C4-2B (cell line): ENCODE measurements around the gene SUMF1.

ENCODE experiments used
- H3K27ac ChIP-seq: fragments of 450-650 bp; 2 replicates; pipeline ENCODE4 v1.5.1; 2017
- CTCF ChIP-seq: fragments of 450-650 bp; conservative IDR thresholded peaks from 2 replicates; pipeline ENCODE4 v1.5.1; 2017; ENCODE audit warnings: mild to moderate bottlenecking
- ZFX ChIP-seq: fragments of 450-650 bp; IDR thresholded peaks from 2 replicates; pipeline ENCODE4 v1.6.1; 2017

The SUMF1 gene

DNA sequence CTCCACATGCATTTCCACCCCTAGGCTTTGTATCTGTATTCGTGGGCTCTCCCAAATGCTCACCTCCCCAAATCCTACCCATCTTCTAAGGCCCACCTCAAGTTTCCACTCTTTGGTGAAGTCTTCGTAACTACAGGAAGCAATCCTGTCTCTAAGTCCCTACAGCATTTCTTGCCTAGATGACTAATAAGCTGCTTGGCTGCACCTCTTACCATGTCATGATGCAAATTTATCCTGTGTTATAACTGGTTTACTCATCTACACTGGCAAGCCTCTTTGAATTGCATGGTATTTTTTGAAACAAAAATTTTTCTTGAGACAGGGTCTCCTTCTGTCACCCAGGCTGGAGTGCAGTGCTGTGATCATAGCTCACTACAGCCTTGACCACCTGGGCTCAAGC lies 90.6 kb downstream of the SUMF1 start:
- H3K27ac ChIP-seq = no peak overlapping the region
- TF ChIP-seq ZFX (no peak), CTCF (no peak)

- TF ChIP-seq CTCF = no peak
- no peak for TF ChIP-seq ZFX
- H3K27ac ChIP-seq = no peak overlapping the region
These were observed 91.2 kb downstream of the SUMF1 start for GRCh38 chr3:4375911-4376310.

DNA sequence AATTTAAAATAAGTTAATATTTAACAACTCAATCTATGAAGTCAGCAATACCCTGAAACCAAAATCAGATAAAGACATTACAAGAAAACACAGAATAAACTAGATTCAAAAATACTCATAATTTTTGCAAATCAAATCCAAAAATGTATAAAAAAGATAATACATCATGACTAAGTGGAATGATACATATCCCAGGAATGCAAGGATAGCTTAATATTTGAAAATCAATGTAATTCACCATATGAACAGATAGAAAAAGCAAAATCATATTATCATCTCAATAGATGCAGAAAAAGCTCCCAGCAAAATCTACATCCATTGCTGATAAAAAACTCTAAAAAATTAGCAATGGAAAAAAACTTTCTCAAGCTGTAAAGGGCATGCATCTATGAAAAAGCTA lies 93.4 kb downstream of the SUMF1 start:
- TF ChIP-seq CTCF (no peak), ZFX (no peak)
- no peak overlapping the region for H3K27ac ChIP-seq

DNA sequence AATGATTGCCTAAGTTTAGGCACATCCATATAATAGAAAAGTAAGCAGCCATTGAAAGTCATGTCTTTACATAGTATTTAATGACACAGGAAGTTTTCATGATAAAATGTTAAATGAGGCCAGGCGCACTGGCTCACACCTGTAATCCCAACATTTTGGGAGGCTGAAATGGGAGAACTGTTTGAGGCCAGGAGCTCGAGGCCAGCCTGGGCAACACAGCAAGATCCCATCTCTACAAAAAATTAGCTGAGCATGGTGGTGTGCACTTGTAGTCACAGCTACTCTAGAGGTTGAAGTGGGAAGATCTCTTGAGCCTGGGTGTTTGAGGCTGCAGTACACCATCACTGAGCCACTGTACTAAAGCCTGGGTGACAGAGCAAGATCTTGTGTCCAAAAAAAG lies 104.5 kb downstream of the SUMF1 start:
- no peak for TF ChIP-seq CTCF
- no peak for TF ChIP-seq ZFX
- H3K27ac ChIP-seq = no peak overlapping the region

- no peak overlapping the region for H3K27ac ChIP-seq
- TF ChIP-seq ZFX (no peak), CTCF (no peak)
These were observed 106.3 kb downstream of the SUMF1 start for GRCh38 chr3:4360817-4361216.

- no peak for TF ChIP-seq ZFX
- TF ChIP-seq CTCF = no peak
- no peak overlapping the region for H3K27ac ChIP-seq
These were observed 107.1 kb downstream of the SUMF1 start for GRCh38 chr3:4359805-4360502.

- H3K27ac ChIP-seq = no peak overlapping the region
- TF ChIP-seq CTCF (no peak), ZFX (no peak)
These were observed 108.8 kb downstream of the SUMF1 start for GRCh38 chr3:4358273-4358672.
